Keratinocyte (primary cell): ENCODE measurements around the gene RFC2.

Experiments
- EZH2 ChIP-seq: IDR thresholded peaks from one replicate; pipeline ENCODE4 v1.6.1; 2012; ENCODE audit warnings: inconsistent platforms, mild to moderate bottlenecking, low read length, moderate library complexity
- TF ChIP-seq, protein P1 (sequence below), 3 experiments: IDR thresholded peaks in 1 of 3; conservative IDR thresholded peaks in 1 of 3; optimal IDR thresholded peaks in 1 of 3; 2 replicates in 2 of 3; 3 replicates in 1 of 3; pipeline versions ENCODE3 to v1.5.1; 2011; ENCODE audit warnings: low read length in 3 of 3, mild to moderate bottlenecking in 3 of 3, moderate library complexity in 2 of 3, control low read depth in 1 of 3, inconsistent platforms in 1 of 3; ENCODE audit not compliant: insufficient read depth in 2 of 3; ENCODE audit errors: extremely low read depth in 1 of 3

DNA sequence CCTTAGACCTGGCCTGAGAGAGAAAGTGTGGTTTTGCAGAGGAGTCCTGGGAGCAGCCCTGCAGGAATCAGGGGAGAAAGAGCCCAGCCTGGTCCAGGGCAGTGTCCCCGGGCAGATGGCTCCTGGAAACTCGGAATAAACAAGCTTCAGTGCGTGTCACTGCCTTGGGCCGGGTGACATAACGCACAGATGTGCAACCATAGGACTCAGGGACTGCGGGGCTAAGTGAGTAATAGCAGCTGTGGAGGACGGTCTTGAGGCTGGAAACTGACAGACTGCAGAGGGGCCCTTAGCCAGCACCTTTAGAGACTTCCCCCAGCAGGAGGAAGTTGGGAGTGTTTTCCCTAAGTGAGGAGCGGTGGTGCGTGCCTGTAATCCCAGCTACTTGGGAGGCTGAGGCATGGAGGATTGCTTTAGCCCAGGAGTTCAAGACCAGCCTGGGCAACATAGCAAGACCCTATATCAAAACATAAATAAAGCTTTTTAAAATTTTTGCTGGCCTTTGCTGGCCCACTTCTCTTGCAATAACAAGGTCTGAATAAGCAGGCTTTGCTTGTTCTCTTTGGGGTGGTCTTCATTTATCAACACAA is 29.8 kb upstream of the RFC2 start:
- TF ChIP-seq, protein P1, sequence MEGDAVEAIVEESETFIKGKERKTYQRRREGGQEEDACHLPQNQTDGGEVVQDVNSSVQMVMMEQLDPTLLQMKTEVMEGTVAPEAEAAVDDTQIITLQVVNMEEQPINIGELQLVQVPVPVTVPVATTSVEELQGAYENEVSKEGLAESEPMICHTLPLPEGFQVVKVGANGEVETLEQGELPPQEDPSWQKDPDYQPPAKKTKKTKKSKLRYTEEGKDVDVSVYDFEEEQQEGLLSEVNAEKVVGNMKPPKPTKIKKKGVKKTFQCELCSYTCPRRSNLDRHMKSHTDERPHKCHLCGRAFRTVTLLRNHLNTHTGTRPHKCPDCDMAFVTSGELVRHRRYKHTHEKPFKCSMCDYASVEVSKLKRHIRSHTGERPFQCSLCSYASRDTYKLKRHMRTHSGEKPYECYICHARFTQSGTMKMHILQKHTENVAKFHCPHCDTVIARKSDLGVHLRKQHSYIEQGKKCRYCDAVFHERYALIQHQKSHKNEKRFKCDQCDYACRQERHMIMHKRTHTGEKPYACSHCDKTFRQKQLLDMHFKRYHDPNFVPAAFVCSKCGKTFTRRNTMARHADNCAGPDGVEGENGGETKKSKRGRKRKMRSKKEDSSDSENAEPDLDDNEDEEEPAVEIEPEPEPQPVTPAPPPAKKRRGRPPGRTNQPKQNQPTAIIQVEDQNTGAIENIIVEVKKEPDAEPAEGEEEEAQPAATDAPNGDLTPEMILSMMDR (optimal IDR thresholded peaks at IDR 0.05 in 1 of 3, IDR thresholded peaks at IDR 0.05 in 1 of 3, conservative IDR thresholded peaks at IDR 0.05 in 1 of 3; ENCODE audit: extremely low read depth in 1 of 3, insufficient read depth in 2 of 3, low read length in 3 of 3): no peak
- no peak for TF ChIP-seq EZH2
